Measurements from ENCODE around the gene FILIP1. TPM values are rescaled to one million over a fixed set of nuclear protein-coding genes. Genes with fewer than 3 reads are reported as not detected.

The FILIP1 gene
- total and polyA plus RNA-seq, 10 of the 15 experiments (the other 5 are each of a cell fraction or from before 2014, with no cell fraction given) = 0.23 to 2.0 (median 0.44) TPM

GRCh38 chr6:75532521-75532920 lies 38.9 kb upstream of the FILIP1 start (continued):
- no peak for TF ChIP-seq BCLAF1 (IDR thresholded peaks at IDR 0.05)

- intact Hi-C loops (cut with micrococcal nuclease; ENCODE audit: unreplicated experiment) (no loop called here), in situ Hi-C loops (cut with MboI) (no loop called here)
- POLR2A ChIA-PET = no interaction called here
- Histone ChIP-seq H3K4me2 (ENCODE audit: control insufficient read depth, insufficient read depth) (no peak overlapping the region), H3K9me3 (replicated peaks; ENCODE audit: control insufficient read depth, insufficient read depth, low read length) (no peaks in the 10 kb centered on the region), H4K20me1 (ENCODE audit: control insufficient read depth, insufficient read depth) (no peaks in the 10 kb centered on the region), H3K9ac (ENCODE audit: control insufficient read depth, insufficient read depth, low read length) (no peak overlapping the region), H3K27me3 (replicated peaks in 1 of 2; ENCODE audit: control insufficient read depth in 2 of 2, insufficient read depth in 2 of 2, low read length in 1 of 2) (no peaks in the 10 kb centered on the region), H3K4me1 (ENCODE audit: control insufficient read depth, insufficient read depth, low read length) (no peaks in the 10 kb centered on the region), H3K79me2 (ENCODE audit: control insufficient read depth, insufficient read depth, low read length) (no peaks in the 10 kb centered on the region), H3K27ac (ENCODE audit: control insufficient read depth, insufficient read depth) (no peak overlapping the region), H3K36me3 (ENCODE audit: control insufficient read depth in 2 of 2, insufficient read depth in 2 of 2, low read length in 1 of 2) (no peaks in the 10 kb centered on the region), H3K4me3 (no peak overlapping the region), H2AFZ (ENCODE audit: control insufficient read depth, low read depth, low read length) (no peak overlapping the region)
- FAIRE-seq = no peak
- DNase-seq (ENCODE audit: low read depth, low spot score) = no peak
- CTCF ChIA-PET = interaction anchor here (0.7 to 5.1 kb wide), 2 partner anchors 11 to 162 kb away, joined by 4 to 77 read pairs; no protein-coding TSS in a partner anchor
- BruUV-seq (replicated peaks) = no TSS peak
- no peak for ATAC-seq
- RAD21 ChIA-PET (ENCODE audit: unreplicated experiment) = no interaction called here
- WGBS (ENCODE audit: insufficient coverage, insufficient replicate concordance, low lambda C conversion rate, missing lambda C conversion rate) = 90% methylated on average over 1 of the region's 1 CpG
- SMC1A ChIA-PET (ENCODE audit: uncharacterized antibody, unreplicated experiment) = interaction anchor here (0.9 to 5.3 kb wide), 3 partner anchors 162 to 234 kb away, joined by 3 to 66 read pairs (median 27); no protein-coding TSS in a partner anchor
- TF ChIP-seq SMAD5 (IDR thresholded peaks at IDR 0.05; ENCODE audit: low read depth) (no peak), NR2C1 (IDR thresholded peaks at IDR 0.05) (no peak), ZBTB4 (CRISPR knock-in tag; IDR thresholded peaks at IDR 0.05) (no peak), BACH1 (IDR thresholded peaks at IDR 0.05; ENCODE audit: borderline replicate concordance) (no peak), CBX5 (IDR thresholded peaks at IDR 0.05; ENCODE audit: low read depth) (no peak), SMARCA5 (IDR thresholded peaks at IDR 0.05) (no peak), HCFC1 (IDR thresholded peaks at IDR 0.05; ENCODE audit: low read length) (no peak), ETV6 (conservative IDR thresholded peaks at IDR 0.05 in 1 of 2, IDR thresholded peaks at IDR 0.05 in 1 of 2; ENCODE audit: borderline replicate concordance in 1 of 2, low read depth in 1 of 2) (no peak), RBBP5 (conservative IDR thresholded peaks at IDR 0.05) (no peak), CREB1 (IDR thresholded peaks at IDR 0.05; ENCODE audit: low read depth) (no peak), ZNF592 (IDR thresholded peaks at IDR 0.05) (no peak), MYB (IDR thresholded peaks at IDR 0.05; ENCODE audit: borderline replicate concordance, low read depth, low read length) (no peak)
These were observed 37.6 kb upstream of the FILIP1 start for GRCh38 chr6:75531174-75531573.

Data from GM12878 (cell line).